Measurements from ENCODE around the gene FNBP1.

DNA sequence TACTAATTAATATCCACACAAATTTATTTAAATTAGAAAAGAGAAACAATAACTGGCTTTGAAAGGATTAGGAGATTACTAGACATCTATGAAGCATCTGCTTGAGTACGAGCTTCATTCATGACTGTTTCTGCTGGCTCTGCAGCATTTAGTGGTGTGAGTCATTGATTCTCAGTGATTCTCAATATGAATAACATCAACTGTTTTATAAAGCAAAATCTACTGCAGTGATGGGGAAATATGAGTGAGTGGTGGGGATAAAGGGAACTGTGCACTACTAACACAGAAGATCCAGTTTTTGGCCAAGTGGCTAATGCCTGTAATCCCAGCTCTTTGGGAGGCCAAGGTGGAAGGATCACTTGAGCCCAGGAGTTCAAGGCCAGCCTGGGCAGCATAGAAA lies 8.4 kb downstream of the FNBP1 start:
- TF ChIP-seq, protein P1, sequence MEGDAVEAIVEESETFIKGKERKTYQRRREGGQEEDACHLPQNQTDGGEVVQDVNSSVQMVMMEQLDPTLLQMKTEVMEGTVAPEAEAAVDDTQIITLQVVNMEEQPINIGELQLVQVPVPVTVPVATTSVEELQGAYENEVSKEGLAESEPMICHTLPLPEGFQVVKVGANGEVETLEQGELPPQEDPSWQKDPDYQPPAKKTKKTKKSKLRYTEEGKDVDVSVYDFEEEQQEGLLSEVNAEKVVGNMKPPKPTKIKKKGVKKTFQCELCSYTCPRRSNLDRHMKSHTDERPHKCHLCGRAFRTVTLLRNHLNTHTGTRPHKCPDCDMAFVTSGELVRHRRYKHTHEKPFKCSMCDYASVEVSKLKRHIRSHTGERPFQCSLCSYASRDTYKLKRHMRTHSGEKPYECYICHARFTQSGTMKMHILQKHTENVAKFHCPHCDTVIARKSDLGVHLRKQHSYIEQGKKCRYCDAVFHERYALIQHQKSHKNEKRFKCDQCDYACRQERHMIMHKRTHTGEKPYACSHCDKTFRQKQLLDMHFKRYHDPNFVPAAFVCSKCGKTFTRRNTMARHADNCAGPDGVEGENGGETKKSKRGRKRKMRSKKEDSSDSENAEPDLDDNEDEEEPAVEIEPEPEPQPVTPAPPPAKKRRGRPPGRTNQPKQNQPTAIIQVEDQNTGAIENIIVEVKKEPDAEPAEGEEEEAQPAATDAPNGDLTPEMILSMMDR (conservative IDR thresholded peaks at IDR 0.05), result no peak
- no peak for TF ChIP-seq EZH2 (IDR thresholded peaks at IDR 0.05; ENCODE audit: low read depth)

All from PC-9 (cell line).